GM08714 (cell line): ENCODE results near the gene FCHO1.

ENCODE experiments used
- H3K4me3 ChIP-seq: fragments of 200-500 bp; sonication (Bioruptor generic); 2 replicates; pipeline ENCODE4 v1.5.1; 2014; ENCODE audit warnings: mild to moderate bottlenecking, low read length, inconsistent platforms
- ZNF274 ChIP-seq: IDR thresholded peaks from 2 replicates; pipeline ENCODE4 v1.6.1; 2012; ENCODE audit warnings: mild to moderate bottlenecking, low read depth, low read length

FCHO1 gene

GRCh38 chr19:17725422-17726078, 25.7 kb upstream of the FCHO1 start:
- H3K4me3 ChIP-seq = no peak overlapping the region
- TF ChIP-seq ZNF274 = no peak

GRCh38 chr19:17726136-17726741, 25.0 kb upstream of the FCHO1 start:
- no peak overlapping the region for H3K4me3 ChIP-seq
- no peak for TF ChIP-seq ZNF274

DNA sequence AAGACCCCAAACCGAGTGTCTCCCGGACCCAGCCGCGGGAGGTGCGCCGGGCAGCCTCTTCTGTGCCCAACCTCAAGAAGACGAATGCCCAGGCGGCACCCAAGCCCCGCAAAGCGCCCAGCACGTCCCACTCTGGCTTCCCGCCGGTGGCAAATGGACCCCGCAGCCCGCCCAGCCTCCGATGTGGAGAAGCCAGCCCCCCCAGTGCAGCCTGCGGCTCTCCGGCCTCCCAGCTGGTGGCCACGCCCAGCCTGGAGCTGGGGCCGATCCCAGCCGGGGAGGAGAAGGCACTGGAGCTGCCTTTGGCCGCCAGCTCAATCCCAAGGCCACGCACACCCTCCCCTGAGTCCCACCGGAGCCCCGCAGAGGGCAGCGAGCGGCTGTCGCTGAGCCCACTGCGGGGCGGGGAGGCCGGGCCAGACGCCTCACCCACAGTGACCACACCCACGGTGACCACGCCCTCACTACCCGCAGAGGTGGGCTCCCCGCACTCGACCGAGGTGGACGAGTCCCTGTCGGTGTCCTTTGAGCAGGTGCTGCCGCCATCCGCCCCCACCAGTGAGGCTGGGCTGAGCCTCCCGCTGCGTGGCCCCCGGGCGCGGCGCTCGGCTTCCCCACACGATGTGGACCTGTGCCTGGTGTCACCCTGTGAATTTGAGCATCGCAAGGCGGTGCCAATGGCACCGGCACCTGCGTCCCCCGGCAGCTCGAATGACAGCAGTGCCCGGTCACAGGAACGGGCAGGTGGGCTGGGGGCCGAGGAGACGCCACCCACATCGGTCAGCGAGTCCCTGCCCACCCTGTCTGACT, 24.1 kb upstream of the FCHO1 start:
- TF ChIP-seq ZNF274 = no peak
- H3K4me3 ChIP-seq = no peak overlapping the region

GRCh38 chr19:17727843-17728242, 23.4 kb upstream of the FCHO1 start:
- no peak overlapping the region for H3K4me3 ChIP-seq
- TF ChIP-seq ZNF274 = no peak

DNA sequence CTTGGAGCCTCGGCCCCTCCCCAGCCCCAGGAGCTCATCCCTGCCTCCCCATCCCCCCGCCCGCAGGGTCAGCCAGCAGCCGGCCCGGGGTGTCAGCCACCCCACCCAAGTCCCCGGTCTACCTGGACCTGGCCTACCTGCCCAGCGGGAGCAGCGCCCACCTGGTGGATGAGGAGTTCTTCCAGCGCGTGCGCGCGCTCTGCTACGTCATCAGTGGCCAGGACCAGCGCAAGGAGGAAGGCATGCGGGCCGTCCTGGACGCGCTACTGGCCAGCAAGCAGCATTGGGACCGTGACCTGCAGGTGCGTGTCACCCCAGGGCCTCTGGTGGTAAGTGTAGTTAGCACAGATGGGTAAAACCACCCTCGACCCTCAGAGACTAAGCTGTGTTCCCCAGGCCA, 18.1 kb upstream of the FCHO1 start:
- no peak for TF ChIP-seq ZNF274
- H3K4me3 ChIP-seq = no peak overlapping the region

DNA sequence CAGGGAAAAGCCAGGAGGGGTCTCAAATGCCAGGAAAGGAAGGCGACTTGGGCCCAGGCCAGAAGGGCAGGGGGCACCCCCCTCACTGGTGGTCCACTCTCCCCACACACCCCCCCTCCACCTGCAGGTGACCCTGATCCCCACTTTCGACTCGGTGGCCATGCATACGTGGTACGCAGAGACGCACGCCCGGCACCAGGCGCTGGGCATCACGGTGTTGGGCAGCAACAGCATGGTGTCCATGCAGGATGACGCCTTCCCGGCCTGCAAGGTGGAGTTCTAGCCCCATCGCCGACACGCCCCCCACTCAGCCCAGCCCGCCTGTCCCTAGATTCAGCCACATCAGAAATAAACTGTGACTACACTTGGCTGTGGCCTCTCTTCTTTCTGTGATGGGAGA, 17.1 kb upstream of the FCHO1 start:
- H3K4me3 ChIP-seq = no peak overlapping the region

GRCh38 chr19:17735410-17735809, 15.9 kb upstream of the FCHO1 start:
- no peak for TF ChIP-seq ZNF274
- no peak overlapping the region for H3K4me3 ChIP-seq

More for the DNA sequence above, 17.1 kb upstream of the FCHO1 start:
- TF ChIP-seq ZNF274 = no peak

DNA sequence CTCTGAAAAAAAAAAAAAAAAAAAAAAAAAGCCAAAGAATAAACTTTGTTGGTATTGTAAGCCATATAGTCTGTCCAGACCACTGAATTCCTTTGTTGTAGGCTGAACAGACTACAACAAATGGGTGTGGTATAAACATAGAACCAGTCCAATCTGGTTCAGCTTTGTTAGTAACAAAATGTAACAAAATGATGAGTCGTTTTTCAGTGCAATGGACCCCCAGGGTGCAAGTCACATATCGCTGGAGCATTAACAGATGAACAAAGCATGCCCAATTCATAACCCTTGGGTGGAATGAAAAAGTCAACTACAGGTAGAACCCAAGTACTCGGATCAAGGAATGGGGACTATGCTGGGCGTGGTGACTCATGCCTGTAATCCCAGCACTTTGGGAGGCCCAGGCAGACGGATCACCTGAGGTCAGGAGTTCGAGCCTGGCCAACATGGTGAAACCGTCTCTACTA, 13.6 kb upstream of the FCHO1 start:
- no peak for TF ChIP-seq ZNF274
- no peak overlapping the region for H3K4me3 ChIP-seq

GRCh38 chr19:17739121-17739875, 12.0 kb upstream of the FCHO1 start:
- no peak for TF ChIP-seq ZNF274
- no peak overlapping the region for H3K4me3 ChIP-seq

GRCh38 chr19:17741456-17741855, 9.8 kb upstream of the FCHO1 start:
- no peak overlapping the region for H3K4me3 ChIP-seq
- TF ChIP-seq ZNF274 = no peak

GRCh38 chr19:17743874-17744580, 7.2 kb upstream of the FCHO1 start:
- no peak overlapping the region for H3K4me3 ChIP-seq
- no peak for TF ChIP-seq ZNF274

- peak overlapping the region; percentile 68; the same call in 1 of the 2 replicates for H3K4me3 ChIP-seq
- TF ChIP-seq ZNF274 = no peak
Measured at GRCh38 chr19:17747205-17748098, 3.8 kb upstream of the FCHO1 start.
